Measurements from ENCODE around the gene TMEM234. TPM values are rescaled to one million over a fixed set of nuclear protein-coding genes. Genes with fewer than 3 reads are reported as not detected.

The TMEM234 gene
- total RNA-seq, 4 donors from 2014 or later, result 3.5 to 17.9 (median 9.9) TPM

DNA sequence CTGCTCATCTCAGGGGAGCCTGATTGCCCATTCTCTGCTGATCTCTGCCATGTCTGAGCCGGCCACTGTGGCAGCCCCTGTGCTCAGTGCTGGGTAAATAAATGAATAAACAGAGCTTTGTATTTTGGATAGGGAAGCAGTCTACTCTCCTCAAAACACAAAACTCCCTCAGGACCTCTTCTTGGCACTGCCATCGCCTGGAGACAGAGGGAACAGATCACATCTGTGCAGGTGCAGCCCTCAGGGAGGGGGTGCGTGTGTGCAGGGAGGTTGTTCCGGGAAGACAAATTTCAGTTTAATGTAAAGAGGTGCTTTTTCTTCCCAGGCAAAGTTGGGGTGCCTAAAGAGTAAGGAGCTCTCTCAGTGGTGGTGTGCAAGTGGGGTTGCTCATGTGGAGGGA lies 17.2 kb upstream of the TMEM234 start:
- TF ChIP-seq EP300 (IDR thresholded peaks at IDR 0.05) (no peak), POLR2AphosphoS5 (IDR thresholded peaks at IDR 0.05) (no peak), POLR2A (IDR thresholded peaks at IDR 0.05) (no peak)
- TF ChIP-seq, protein P1, sequence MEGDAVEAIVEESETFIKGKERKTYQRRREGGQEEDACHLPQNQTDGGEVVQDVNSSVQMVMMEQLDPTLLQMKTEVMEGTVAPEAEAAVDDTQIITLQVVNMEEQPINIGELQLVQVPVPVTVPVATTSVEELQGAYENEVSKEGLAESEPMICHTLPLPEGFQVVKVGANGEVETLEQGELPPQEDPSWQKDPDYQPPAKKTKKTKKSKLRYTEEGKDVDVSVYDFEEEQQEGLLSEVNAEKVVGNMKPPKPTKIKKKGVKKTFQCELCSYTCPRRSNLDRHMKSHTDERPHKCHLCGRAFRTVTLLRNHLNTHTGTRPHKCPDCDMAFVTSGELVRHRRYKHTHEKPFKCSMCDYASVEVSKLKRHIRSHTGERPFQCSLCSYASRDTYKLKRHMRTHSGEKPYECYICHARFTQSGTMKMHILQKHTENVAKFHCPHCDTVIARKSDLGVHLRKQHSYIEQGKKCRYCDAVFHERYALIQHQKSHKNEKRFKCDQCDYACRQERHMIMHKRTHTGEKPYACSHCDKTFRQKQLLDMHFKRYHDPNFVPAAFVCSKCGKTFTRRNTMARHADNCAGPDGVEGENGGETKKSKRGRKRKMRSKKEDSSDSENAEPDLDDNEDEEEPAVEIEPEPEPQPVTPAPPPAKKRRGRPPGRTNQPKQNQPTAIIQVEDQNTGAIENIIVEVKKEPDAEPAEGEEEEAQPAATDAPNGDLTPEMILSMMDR (IDR thresholded peaks at IDR 0.05), result no peak
- 71% methylated on average over 2 of the region's 4 CpGs; no CpG with 5 or more reads in 1 of the 2 donors for WGBS, 2 donors (ENCODE audit: low coverage in 1 of 2)
- peaks cover 0 to 11% of the 10 kb centered on the region in 2 donors for H3K36me3 ChIP-seq
- H3K27ac ChIP-seq, result peak overlapping the region in 3 of 4 donors; percentile 80 to 89 (median 87)
- no peak overlapping the region for H3K4me3 ChIP-seq
- ATAC-seq, result no peak
- peaks cover 0 to 39% (median 12%) of the 10 kb centered on the region in 3 donors for H3K4me1 ChIP-seq
- H3K9me3 ChIP-seq, result no peaks in the 10 kb centered on the region
- H3K27me3 ChIP-seq, result no peaks in the 10 kb centered on the region

DNA sequence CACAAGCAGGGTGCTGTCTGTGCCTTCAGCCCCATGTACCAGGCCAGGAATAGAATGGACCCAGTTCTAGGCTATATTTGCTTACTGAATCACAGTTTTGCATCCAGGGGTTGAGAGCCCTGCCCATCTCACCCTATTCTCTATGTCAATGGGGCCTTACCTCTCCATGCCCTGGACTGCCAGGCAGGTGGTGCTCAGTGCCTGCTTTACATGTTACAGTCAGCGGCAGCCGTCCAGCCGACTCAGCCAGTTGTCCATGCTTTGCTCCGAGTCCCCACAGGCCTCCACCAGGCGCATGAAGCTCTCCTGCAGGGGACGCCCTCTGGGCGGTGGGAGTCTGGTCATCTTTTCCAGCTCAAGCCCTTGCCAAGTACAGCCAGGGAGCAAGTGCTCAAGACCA lies 12.6 kb upstream of the TMEM234 start:
- peaks cover 0 to 52% of the 10 kb centered on the region in 2 donors for H3K36me3 ChIP-seq
- no peaks in the 10 kb centered on the region for H3K9me3 ChIP-seq
- no peaks in the 10 kb centered on the region for H3K27me3 ChIP-seq
- ATAC-seq, result no peak
- H3K4me3 ChIP-seq, result no peak overlapping the region
- no peak for TF ChIP-seq POLR2AphosphoS5 (IDR thresholded peaks at IDR 0.05)
- TF ChIP-seq, protein P1 (IDR thresholded peaks at IDR 0.05), result no peak
- TF ChIP-seq EP300 (IDR thresholded peaks at IDR 0.05), result no peak
- TF ChIP-seq POLR2A (IDR thresholded peaks at IDR 0.05), result no peak
- H3K27ac ChIP-seq, result no peak overlapping the region
- no CpG with 5 or more reads among the region's 7 CpGs for WGBS, 2 donors (ENCODE audit: low coverage in 1 of 2)
- H3K4me1 ChIP-seq, result peaks cover 0 to 8% (median 3%) of the 10 kb centered on the region in 3 donors

DNA sequence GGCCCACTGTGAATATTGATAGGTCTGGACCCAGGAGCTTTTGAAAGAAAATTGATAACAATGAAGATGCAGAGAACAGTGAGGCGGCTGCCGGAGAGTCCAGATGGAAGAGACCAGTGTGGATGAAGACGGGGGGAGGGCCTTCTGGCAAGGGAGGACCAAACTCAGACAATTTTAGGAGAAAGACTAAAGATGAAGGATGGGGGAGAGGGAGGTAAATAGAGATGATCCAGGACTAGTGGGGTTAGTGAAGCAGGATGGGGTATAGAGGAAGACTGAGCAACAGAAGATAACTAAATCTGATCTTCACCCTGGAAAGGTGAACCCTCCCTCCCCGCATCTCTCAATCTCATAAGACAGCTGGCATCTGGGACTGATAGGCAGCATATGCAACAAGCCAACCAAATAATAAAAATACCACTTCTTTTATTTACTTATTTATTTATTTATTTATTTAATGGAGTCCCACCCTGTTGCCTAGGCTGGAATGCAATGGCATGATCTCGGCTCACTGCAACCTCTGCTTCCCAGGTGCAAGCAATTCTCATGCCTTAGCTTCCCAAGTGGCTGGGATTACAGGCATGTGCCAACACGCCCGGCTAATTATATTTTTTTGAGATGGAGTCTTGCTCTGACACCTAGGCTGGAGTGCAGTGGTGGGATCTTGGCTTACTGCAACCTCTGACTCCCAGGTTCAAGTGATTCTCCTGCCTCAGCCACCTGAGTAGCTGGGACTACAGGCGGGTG lies 10.6 kb upstream of the TMEM234 start:
- WGBS, 2 donors (ENCODE audit: low coverage in 1 of 2), result 83 to 85% methylated on average over 6 to 8 of the region's 8 CpGs
- peaks cover 0 to 72% of the 10 kb centered on the region in 2 donors for H3K36me3 ChIP-seq

DNA sequence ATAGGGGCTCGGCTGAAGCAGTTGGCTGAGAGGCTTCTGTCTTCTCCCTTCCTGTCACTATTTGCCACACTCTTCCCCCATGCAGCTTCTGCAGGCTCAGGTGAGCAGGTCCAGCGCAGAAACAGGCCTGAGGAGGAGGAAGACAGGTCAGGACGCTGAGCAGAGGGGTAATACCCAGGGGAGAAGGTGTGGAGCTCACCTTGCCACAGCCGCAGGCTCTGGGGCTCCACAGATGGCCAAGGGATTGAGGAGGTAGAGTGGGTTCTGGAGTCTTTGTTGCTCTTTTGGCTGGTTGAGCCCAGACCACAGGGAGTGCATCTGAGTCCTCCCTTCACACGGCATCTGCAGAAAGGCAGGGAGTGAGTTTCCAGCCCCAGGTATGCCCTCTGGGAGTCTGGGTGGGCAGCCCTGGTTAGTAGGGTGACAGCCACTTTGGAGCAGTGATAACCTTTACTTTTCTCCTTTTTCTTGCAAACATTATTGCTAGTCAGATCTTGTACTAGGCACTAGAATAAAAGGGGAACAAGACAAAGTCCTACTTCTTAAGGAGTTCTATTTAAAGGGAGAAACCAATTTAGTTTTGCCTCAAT lies 9.8 kb upstream of the TMEM234 start:
- Histone ChIP-seq H3K27me3 (no peaks in the 10 kb centered on the region), H3K9me3 (no peaks in the 10 kb centered on the region), H3K36me3 (peaks cover 0 to 80% of the 10 kb centered on the region in 2 donors), H3K4me1 (no peaks in the 10 kb centered on the region), H3K27ac (no peak overlapping the region), H3K4me3 (no peak overlapping the region)
- ATAC-seq, result no peak
- 57 to 59% methylated on average over 1 to 3 of the region's 5 CpGs for WGBS, 2 donors (ENCODE audit: low coverage in 1 of 2)
- TF ChIP-seq, protein P1 (IDR thresholded peaks at IDR 0.05), result no peak
- TF ChIP-seq EP300 (IDR thresholded peaks at IDR 0.05) (no peak), POLR2AphosphoS5 (IDR thresholded peaks at IDR 0.05) (no peak)

More for the DNA sequence above, 10.6 kb upstream of the TMEM234 start:
- Histone ChIP-seq H3K4me3 (no peak overlapping the region), H3K9me3 (no peaks in the 10 kb centered on the region), H3K27me3 (no peaks in the 10 kb centered on the region), H3K4me1 (no peaks in the 10 kb centered on the region), H3K27ac (no peak overlapping the region)
- no peak for ATAC-seq
- TF ChIP-seq, protein P1 (IDR thresholded peaks at IDR 0.05), result no peak
- TF ChIP-seq POLR2AphosphoS5 (IDR thresholded peaks at IDR 0.05) (no peak), EP300 (IDR thresholded peaks at IDR 0.05) (no peak), POLR2A (IDR thresholded peaks at IDR 0.05) (no peak)
